Astrocyte (in vitro differentiated cells and primary cell): Measurements from ENCODE around the gene USP1. TPM values are rescaled to one million over a fixed set of nuclear protein-coding genes. Genes with fewer than 3 reads are reported as not detected.

Experiments used
- DNase-seq: peaks from one replicate; pipeline ENCODE4 v3.0.0-alpha.2; 2010; ENCODE audit warnings: low read depth
- FAIRE-seq: peaks from 2 replicates; lab custom pipeline; 2011; peaks lifted over from hg19 to GRCh38; lab: Jason Lieb, UNC
- H2AFZ ChIP-seq: 2 replicates; pipeline ENCODE4 v1.6.0; 2012; ENCODE audit warnings: low read depth, low read length, inconsistent platforms
- H3K27ac ChIP-seq: 2 replicates; pipeline ENCODE4 v1.5.1; 2011; ENCODE audit warnings: low read depth, low read length, inconsistent platforms
- H3K27me3 ChIP-seq: 2 replicates; pipeline ENCODE4 v1.6.0; 2011; ENCODE audit warnings: low read length, inconsistent platforms; ENCODE audit not compliant: insufficient read depth
- H3K36me3 ChIP-seq: 2 replicates; pipeline ENCODE4 v1.5.1; 2011; ENCODE audit warnings: low read length, inconsistent platforms; ENCODE audit not compliant: insufficient read depth
- H3K4me1 ChIP-seq: 2 replicates; pipeline ENCODE4 v1.5.1; 2011; ENCODE audit warnings: low read length, inconsistent platforms; ENCODE audit not compliant: insufficient read depth
- H3K4me2 ChIP-seq: 2 replicates; pipeline ENCODE4 v1.6.0; 2012; ENCODE audit warnings: low read length, inconsistent platforms
- H3K4me3 ChIP-seq: 2 replicates; pipeline ENCODE4 v1.5.1; 2011; ENCODE audit warnings: low read depth, mild to moderate bottlenecking, low read length, inconsistent platforms; ENCODE audit not compliant: insufficient read depth
- H3K79me2 ChIP-seq: 2 replicates; pipeline ENCODE4 v1.6.0; 2012; ENCODE audit warnings: mild to moderate bottlenecking, low read length, inconsistent platforms; ENCODE audit not compliant: insufficient read depth
- H3K9ac ChIP-seq: 2 replicates; pipeline ENCODE4 v1.6.0; 2012; ENCODE audit warnings: mild to moderate bottlenecking, low read length, inconsistent platforms
- H3K9me3 ChIP-seq: 2 replicates; pipeline ENCODE4 v1.5.1; 2012; ENCODE audit warnings: low read depth, mild to moderate bottlenecking, low read length, inconsistent platforms; ENCODE audit not compliant: insufficient read depth
- H4K20me1 ChIP-seq: 2 replicates; pipeline ENCODE4 v1.6.0; 2012; ENCODE audit warnings: low read length, inconsistent platforms; ENCODE audit not compliant: insufficient read depth
- H3K27ac Mint-ChIP-seq: one replicate; pipeline ENCODE4 v1.8.0; 2021; ENCODE audit warnings: mild to moderate bottlenecking, mixed read lengths; ENCODE audit not compliant: unreplicated experiment
- H3K27me3 Mint-ChIP-seq: one replicate; pipeline ENCODE4 v1.8.0; 2021; ENCODE audit warnings: low read depth, mixed read lengths; ENCODE audit not compliant: unreplicated experiment
- H3K36me3 Mint-ChIP-seq: one replicate; pipeline ENCODE4 v1.8.0; 2021; ENCODE audit warnings: low read depth, mixed read lengths; ENCODE audit not compliant: unreplicated experiment
- H3K4me1 Mint-ChIP-seq: one replicate; pipeline ENCODE4 v1.8.0; 2021; ENCODE audit warnings: low read depth, mixed read lengths; ENCODE audit not compliant: unreplicated experiment
- H3K4me3 Mint-ChIP-seq: one replicate; pipeline ENCODE4 v1.8.0; 2021; ENCODE audit warnings: mild to moderate bottlenecking, moderate library complexity, mixed read lengths; ENCODE audit not compliant: unreplicated experiment
- H3K9me3 Mint-ChIP-seq: one replicate; pipeline ENCODE4 v1.8.0; 2021; ENCODE audit warnings: mild to moderate bottlenecking, mixed read lengths; ENCODE audit not compliant: unreplicated experiment
- CTCF ChIP-seq: IDR thresholded peaks from 2 replicates; pipeline ENCODE4 v1.5.1; 2011; ENCODE audit warnings: low read depth, mild to moderate bottlenecking, inconsistent platforms, low read length, moderate library complexity; ENCODE audit not compliant: insufficient read depth
- EZH2 ChIP-seq: IDR thresholded peaks from 2 replicates; pipeline ENCODE4 v1.6.1; 2012; ENCODE audit warnings: mild to moderate bottlenecking, low read length, inconsistent platforms; ENCODE audit not compliant: insufficient read depth
- total RNA-seq: library from RNA; stranded (reverse); gene quantifications from 2 replicates; pipeline ENCODE4 v1.2.1, GENCODE V29; 2021

The USP1 gene
- total RNA-seq, 1 donor from 2014 or later: 12.8 TPM

- H3K27ac ChIP-seq: no peak overlapping the region
- Mint-ChIP-seq H3K9me3 (no peaks in the 10 kb centered on the region), H3K4me3 (no peak overlapping the region), H3K4me1 (peaks cover 9% of the 10 kb centered on the region), H3K36me3 (no peaks in the 10 kb centered on the region), H3K27ac (no peak overlapping the region), H3K27me3 (no peaks in the 10 kb centered on the region)
- DNase-seq: no peak
- no peaks in the 10 kb centered on the region for H3K27me3 ChIP-seq
- peaks cover 13% of the 10 kb centered on the region for H3K4me1 ChIP-seq
- no peak overlapping the region for H2AFZ ChIP-seq
- no peaks in the 10 kb centered on the region for H3K9me3 ChIP-seq
- H4K20me1 ChIP-seq: peaks cover 10% of the 10 kb centered on the region
- H3K4me3 ChIP-seq: no peak overlapping the region
- TF ChIP-seq EZH2 (no peak), CTCF (no peak)
- H3K4me2 ChIP-seq: peak overlapping the region; percentile 1
- FAIRE-seq: no peak
- no peak overlapping the region for H3K9ac ChIP-seq
- peaks cover 64% of the 10 kb centered on the region for H3K79me2 ChIP-seq
- H3K36me3 ChIP-seq: peaks cover 9% of the 10 kb centered on the region
Observed at GRCh38 chr1:62439652-62440371, 3.0 kb downstream of the USP1 start.

GRCh38 chr1:62444701-62445100, 7.9 kb downstream of the USP1 start:
- Histone ChIP-seq H2AFZ (no peak overlapping the region), H3K79me2 (peaks cover 45% of the 10 kb centered on the region), H3K27ac (no peak overlapping the region), H3K27me3 (no peaks in the 10 kb centered on the region), H3K36me3 (peaks cover 28% of the 10 kb centered on the region), H3K4me2 (no peak overlapping the region), H3K9me3 (no peaks in the 10 kb centered on the region), H3K9ac (no peak overlapping the region), H4K20me1 (no peaks in the 10 kb centered on the region), H3K4me1 (no peaks in the 10 kb centered on the region), H3K4me3 (no peak overlapping the region)
- H3K36me3 Mint-ChIP-seq: peaks cover 5% of the 10 kb centered on the region
- H3K9me3 Mint-ChIP-seq: no peaks in the 10 kb centered on the region
- TF ChIP-seq CTCF (no peak), EZH2 (no peak)
- DNase-seq: no peak
- H3K4me3 Mint-ChIP-seq: no peak overlapping the region
- H3K27me3 Mint-ChIP-seq: no peaks in the 10 kb centered on the region
- H3K27ac Mint-ChIP-seq: no peak overlapping the region
- no peak for FAIRE-seq
- no peaks in the 10 kb centered on the region for H3K4me1 Mint-ChIP-seq
